Stimulated activated CD8-positive, alpha-beta memory T cell treated with anti-CD3 and anti-CD28 coated beads, Interleukin-15, amount 100 ng/mL, for 1 hour (primary cell): ENCODE data around the gene NUDT22.

Experiments used
- DNase-seq: peaks from one replicate; pipeline ENCODE4 v3.0.0-alpha.2; 2020; ENCODE audit warnings: low read depth

The NUDT22 gene

DNA sequence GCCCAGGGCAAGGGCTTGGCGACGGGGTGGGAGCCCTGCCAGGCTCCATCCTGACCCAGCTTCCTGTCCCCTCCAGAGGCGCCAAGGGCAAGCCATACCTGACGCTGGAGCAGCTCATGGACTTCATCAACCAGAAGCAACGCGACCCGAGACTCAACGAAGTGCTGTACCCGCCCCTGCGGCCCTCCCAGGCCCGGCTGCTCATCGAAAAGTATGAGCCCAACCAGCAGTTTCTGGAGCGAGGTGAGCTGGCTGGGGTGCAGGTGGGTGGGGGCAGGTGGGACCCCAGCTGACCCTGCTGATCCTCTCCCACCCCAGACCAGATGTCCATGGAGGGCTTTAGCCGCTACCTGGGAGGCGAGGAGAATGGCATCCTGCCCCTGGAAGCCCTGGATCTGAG is 30.2 kb downstream of the NUDT22 start:
- no peak for DNase-seq

DNA sequence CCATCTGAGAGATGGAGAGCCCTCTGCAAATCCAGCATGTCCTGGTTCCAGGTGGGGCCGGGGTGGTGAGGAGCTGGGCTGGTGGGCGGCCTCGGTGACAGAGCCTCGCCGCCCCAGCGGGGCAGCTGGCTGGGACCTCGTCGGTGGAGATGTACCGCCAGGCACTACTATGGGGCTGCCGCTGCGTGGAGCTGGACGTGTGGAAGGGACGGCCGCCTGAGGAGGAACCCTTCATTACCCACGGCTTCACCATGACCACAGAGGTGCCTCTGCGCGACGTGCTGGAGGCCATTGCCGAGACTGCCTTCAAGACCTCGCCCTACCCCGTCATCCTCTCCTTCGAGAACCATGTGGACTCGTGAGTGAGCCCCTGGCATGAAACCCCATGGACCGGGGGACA is 32.3 kb downstream of the NUDT22 start:
- no peak for DNase-seq

DNA sequence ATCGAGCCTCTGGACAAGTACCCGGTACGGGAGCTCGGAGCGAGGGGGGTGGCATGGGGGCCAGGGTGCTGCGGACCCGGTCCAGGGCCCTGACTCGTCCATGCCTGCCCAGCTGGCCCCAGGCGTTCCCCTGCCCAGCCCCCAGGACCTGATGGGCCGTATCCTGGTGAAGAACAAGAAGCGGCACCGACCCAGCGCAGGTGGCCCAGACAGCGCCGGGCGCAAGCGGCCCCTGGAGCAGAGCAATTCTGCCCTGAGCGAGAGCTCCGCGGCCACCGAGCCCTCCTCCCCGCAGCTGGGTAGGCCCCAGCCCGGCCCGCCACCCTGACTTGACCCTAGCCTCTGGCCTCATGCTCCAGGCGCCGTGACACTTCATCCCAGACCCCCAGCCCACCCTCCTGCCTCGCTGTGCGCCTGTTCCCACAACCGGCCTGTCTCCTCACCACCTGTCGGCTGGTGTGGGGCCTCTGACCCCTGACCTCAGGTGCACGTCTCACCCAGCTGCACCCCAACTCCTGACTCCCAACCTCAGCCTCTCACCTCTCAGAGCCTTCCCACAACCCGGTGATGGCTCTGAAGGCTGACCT is 33.0 kb downstream of the NUDT22 start:
- no peak for DNase-seq

DNA sequence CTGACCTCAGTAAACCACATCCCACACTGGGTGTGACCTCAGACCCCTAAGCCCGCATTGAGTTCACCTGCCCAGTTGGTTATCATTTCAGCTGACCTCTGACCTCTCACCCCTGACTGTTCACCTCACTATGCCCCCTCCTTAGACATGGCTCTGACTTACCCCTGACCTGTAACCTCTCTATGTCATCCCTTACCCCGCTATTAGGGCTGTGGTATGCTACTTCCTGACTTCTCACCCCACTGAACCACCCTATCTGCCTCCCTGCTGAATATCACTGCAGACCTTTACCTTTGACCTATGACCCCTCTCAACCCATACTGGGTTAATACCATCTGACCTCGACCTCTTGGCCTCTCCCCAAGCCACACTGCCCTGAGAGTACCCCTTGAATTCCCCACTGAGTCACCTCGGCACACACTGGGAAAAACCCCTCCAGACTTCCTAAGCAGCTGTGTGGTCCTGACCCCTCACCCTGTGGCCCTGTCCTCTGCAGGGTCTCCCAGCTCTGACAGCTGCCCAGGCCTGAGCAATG is 33.5 kb downstream of the NUDT22 start:
- no peak for DNase-seq

DNA sequence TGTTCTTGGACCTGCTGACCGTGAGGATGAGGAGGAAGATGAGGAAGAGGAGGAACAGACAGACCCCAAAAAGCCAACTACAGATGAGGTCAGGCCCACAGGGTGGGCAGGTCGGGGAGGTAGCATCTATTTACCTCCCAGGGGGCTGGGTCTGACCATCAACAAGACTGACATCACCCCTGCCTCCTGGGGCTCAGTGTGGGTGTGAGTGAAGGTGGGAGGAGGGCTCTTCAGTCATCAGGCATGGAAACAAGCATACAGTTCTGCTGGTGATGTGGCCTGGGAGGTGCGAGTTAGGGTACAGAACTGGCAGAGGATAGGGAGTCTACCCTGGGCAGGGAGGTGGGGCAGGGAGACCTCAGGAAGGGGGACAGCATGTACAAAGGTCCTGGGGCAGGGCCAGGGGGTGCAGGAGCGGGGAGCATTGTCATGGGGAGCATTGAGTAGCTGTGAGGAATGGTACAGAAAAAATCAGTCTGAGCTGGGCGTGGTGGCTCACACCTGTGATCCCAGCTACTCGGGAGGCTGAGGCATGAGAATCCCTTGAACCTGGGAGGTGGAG is 34.2 kb downstream of the NUDT22 start:
- DNase-seq, result no peak

DNA sequence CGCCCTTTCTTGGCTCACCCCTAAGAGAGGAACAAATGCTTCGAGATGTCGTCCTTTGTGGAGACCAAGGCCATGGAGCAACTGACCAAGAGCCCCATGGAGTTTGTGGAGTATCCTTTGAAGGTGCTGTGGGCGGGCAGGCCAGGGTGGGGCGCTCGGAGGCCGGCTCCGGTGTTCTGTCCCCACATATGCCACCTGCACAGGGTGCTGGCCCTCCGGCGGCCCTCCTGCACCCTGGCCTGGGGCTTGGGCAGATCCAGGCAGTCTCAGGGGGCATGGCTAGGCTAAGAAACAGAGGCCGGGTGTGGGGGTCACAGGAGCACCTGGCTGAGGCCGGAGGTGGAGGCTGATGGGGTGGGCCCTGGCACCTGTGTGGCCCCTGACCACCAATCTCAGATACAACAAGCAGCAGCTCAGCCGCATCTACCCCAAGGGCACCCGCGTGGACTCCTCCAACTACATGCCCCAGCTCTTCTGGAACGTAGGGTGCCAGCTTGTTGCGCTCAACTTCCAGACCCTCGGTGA is 35.5 kb downstream of the NUDT22 start:
- no peak for DNase-seq

DNA sequence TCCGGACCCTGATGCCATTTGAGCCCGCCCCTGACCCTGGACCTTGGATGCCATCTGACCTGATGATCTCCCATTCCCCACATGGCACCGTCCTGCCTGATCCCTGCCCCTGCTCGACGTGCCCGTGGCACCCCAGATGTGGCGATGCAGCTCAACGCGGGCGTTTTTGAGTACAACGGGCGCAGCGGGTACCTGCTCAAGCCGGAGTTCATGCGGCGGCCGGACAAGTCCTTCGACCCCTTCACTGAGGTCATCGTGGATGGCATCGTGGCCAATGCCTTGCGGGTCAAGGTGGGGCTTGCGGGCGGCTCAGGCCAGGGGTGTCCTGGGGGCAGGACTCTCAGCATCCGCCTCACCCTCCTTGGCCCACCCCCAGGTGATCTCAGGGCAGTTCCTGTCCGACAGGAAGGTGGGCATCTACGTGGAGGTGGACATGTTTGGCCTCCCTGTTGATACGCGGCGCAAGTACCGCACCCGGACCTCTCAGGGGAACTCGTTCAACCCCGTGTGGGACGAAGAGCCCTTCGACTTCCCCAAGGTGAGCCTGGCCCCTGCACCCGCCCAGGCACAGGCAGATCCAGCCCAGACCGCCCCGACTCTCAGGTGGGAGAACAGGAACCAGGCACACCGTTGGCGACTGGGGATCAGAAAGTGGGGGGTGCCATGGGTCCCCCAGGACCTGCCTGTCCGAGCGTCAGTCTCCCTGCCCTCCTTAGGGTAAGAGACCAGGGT is 36.4 kb downstream of the NUDT22 start:
- no peak for DNase-seq

DNA sequence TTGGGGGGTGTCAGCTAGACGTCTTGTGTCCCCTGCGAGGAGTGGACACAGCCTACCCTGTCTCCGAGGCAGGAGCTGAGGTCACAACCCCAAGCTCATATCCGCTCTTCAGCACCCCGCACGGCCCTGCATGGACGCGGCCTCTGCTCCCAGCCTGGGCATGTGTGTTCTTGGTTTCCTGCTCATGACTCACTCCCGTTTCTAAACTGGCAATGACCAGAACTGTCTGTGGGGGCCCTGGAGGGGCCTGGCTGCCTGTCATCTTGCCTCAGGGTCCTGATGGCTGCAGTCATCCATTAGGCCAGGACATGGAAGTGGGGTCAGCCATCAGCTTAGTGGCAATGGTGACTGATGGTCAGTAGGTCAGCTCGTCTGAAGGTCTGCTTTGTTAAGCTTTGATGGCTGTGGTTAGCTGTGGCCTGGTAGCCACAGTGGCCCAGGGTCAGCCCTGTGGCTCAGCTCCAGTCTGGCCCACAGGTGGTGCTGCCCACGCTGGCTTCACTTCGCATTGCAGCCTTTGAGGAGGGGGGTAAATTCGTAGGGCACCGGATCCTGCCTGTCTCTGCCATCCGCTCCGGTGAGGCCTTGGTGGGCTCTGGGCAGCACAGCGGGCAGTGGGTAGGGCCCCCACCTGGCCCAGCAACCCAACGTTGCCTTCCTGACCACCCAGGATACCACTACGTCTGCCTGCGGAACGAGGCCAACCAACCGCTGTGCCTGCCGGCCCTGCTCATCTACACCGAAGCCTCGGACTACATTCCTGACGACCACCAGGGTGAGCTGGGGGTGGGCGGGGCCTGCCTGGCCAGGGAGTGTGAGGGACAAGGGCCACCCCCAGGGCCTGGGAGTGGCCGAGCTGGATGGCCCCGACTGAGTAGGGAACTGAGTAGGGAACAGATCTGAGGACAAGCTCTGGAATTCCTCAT is 37.2 kb downstream of the NUDT22 start:
- DNase-seq, result no peak

DNA sequence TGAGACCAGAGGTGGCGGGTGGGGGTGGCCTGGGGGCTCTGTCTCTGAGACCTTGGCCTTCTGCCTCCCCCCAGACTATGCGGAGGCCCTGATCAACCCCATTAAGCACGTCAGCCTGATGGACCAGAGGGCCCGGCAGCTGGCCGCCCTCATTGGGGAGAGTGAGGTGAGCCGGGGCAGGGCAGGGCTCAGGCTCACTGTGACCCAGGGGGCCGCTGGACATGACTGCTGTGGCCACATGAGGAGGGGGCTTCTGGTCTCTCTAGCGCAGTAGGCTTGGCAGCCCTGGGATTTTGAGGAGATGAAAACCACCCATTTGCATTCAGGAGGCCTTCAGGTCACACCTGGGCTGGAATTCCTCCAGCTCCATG is 37.9 kb downstream of the NUDT22 start:
- no peak for DNase-seq

DNA sequence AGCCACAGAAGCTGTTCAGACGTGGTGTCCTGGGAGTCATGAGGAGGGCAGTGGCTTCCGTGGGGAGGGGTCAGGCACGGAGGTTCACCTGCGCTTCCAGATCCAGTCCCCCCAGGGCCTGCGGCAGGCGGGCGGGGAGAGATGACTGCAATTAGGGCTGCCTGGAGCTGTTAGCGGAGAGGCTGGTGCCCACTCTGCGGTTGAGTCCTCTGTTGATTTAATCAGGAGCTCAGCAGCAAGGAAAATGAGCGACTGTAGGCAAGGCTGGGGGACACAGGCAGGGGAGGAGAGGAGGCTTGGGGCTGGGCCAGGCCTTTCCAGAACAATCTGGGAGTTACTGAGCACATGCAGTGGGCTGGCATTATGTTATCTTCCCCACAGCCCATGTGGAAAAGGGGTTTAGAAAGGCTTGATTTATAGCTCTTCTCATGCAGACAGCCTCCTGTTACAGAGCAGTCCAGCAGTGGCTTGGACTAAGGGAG is 38.3 kb downstream of the NUDT22 start:
- DNase-seq, result no peak

DNA sequence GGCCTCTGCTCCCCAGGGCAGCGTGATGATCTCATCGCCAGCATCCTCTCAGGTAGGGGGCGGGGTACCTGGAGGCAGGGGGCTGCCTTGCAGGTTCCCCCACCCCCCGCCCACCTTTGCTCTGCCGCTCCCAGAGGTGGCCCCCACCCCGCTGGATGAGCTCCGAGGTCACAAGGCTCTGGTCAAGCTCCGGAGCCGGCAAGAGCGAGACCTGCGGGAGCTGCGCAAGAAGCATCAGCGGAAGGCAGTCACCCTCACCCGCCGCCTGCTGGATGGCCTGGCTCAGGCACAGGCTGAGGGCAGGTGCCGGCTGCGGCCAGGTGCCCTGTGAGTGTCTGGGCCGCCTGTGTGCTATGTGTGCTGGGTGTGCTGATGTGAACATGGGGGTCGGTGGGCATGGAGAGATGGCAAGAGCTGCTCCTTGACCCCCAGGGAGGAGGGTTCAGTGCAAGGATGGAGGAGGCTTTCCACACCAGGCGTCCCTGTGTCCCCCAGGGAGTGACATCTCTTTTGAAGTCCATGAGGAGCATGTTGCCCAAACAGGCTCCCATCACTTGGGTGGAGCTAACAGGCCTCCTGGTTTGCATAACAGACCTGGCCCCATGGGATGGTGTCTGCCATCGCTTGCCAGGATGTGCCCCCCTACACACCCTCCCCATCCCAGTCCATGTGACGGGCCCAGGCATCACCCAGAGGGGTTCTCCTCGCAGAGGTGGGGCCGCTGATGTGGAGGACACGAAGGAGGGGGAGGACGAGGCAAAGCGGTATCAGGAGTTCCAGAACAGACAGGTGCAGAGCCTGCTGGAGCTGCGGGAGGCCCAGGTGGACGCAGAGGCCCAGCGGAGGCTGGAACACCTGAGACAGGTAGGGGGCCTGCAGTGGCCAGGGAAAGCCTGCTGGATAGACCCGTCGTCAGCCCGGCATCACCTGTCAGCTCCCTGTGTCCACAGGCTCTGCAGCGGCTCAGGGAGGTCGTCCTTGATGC is 39.4 kb downstream of the NUDT22 start:
- DNase-seq, result no peak

DNA sequence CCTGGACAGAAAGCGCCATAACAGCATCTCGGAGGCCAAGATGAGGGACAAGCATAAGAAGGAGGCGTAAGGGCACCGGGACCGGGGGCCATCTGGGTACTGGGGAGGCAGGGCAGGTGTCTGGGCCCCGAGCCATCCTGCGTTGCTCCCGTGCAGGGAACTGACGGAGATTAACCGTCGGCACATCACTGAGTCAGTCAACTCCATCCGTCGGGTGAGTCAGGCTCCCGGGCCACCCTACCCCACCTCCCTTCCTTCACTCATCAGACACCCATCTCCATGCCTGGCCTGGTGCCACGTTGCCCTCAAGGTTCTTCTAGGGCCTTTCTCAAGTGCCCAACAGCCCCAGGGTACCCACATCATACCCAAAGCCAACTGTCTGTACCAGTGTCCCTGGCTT is 40.3 kb downstream of the NUDT22 start:
- DNase-seq, result no peak

DNA sequence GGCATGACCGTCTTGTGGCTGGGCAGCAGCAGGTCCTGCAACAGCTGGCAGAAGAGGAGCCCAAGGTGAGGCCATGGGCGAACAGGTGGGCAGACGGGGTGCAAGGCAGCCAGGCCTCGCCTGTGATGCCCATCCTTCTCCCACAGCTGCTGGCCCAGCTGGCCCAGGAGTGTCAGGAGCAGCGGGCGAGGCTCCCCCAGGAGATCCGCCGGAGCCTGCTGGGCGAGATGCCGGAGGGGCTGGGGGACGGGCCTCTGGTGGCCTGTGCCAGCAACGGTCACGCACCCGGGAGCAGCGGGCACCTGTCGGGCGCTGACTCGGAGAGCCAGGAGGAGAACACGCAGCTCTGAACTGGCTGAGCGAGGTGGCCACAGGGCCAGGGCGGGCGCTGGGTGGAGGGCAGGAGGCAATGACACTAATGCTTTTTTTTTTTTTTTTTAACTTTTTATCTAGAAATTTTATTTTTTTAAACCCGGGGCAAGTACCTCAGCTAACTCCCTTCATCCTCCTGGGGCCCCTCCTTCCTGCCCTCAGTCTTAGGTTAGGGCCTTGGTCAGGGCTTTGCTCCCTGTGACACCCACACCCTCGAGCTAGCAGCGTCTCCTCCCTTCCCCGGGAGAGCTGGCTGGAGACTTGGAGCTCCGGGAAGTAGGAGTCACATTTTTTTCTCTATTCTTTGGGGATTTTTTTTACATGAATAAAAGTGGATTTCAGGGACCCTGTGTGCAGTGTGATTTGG is 41.3 kb downstream of the NUDT22 start:
- DNase-seq, result no peak

DNA sequence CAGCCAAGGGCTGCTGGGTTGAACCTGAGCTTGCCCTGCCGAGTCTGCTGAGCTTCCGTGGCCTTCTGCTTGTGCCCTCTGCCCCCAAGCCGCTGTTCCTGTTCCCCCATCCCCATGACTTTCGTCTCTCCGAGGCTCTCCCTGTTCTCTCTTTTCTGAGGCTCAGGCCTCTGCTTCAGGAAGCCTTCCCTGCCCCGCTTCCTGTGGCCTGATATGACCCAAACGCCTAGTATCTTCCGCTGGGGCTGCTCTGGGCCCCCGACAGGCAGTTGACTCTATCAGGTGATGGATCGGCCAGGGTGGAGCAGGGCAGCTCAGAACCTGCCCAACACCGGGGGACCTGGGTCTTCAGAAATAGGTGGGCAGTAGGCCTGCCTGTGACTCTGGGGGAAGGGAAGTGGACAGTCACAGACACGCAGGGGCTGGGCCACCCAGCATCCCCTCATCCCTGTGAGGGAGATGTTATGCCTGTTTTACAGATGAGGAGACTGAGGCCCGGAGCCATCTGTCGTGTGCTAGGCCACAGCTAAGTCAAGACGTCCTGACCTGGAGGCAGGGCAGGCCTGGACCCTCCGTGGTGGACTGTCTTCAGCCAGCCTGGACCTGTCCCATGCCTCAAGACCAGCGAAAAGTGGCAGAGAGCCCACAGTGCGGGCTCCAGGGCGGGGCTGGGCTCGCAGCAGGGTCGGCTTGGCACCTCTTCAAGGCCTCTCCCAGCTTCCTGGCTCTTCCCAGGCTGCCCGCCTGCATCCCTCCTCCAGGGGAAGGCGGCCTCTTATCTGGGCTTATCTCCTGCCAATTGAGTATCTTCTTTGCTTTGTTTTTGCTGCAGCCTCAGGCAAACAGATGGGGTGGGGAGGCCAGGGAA is 42.2 kb downstream of the NUDT22 start:
- no peak for DNase-seq

DNA sequence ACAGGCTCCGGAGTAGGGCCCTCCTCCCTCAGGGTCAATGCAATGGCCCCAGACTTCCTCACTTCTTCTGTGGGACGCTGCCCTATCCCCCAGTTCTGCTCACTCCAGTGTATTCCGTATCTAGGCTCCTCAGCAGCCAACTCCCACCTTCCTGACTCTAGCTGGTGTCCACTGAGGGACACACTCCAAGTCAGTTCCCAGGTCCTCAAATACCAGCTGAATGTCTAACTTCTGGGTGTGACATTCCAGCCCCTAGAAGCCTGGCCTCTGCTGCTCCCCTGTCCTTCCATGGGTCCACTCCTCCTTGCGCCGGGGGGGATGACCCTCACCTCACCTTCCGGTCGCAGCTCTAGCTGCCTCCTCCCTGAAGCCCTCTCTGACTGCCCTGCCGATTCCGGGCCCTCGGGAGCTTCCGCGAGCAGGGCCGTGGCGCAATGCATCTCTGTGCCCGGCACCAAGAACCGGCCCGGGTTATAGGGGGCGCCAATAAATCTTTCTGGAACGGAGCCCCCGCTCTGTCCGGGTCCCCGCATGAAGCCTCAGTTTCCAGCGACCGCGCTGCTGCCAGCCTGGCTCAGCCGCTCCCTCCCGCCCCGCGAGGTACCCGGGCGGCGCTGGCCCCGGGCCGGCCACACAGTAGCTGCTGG is 42.9 kb downstream of the NUDT22 start:
- peak; percentile 11 for DNase-seq

DNA sequence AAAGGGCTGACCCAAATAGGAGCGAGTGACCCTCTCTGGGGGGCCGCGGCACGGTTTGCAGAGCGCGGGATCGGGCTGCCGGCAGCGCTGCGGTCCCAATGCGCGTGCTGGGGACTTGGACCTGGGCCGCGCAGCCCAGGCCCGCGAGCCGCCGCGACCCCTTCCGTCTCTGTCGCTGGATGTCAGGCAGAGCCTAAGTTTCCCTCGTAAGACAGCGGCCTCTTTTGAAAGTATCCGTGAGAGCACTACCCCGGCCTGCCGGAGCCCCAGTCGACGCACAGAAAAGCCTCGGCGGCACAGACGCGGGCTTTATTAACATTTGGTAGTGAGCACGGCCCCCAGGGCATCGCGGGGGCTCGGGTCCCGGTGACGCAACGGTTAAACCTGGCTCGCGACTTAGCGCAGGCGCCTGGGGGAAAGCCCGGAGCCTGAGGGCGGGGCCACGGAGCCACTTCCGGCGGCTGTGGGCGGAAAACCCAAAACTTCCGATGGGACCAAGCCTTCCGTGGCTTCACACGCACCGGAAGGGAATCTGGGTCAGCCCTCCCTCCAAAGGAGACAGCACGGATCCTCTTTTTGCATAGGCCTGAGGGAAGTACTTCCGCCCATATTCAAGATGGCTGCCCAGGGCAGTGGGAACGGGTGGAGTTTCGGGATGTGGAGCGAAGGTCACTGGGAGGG is 43.6 kb downstream of the NUDT22 start:
- DNase-seq, result peak; percentile 96

DNA sequence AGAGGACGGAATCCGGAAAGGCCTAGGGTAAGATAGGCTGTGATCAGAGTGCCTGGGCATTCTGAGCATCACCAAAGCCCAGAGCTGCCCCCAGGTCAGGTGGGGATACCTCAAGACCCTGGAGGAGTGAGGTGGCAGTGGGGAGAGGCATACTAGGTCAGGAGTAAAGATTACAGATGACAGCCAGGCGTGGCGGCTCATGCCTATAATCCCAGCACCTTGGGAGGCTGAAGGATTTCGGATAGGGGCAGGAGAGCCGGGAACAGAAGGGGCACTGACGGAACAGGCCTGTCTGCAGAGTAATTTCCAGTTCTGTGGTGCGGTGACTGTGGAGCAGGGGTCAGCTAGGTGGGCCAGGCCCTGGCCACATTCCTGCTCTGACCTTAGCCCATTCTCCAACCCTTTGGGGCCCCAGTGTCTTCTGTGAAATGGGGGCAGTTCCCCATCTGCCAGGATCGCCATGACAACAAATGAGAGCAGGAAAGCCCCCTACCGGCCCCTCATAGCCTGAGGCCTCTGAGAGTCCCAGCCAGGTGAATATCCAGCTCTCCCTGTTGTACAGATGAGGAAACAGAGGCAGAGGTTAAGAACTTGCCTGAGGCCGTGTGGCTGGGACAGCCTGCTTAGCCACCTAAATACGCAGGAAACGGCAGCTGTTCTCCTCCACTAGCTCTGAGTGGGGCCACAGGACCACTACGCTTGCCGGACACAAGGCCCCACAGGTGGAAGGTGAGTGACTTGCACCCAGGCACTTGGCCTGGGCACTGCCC is 49.1 kb downstream of the NUDT22 start:
- no peak for DNase-seq
